ENCODE results near the gene GGT6. TPM values are rescaled to one million over a fixed set of nuclear protein-coding genes. Genes with fewer than 3 reads are reported as not detected.

Gene GGT6, protein sequence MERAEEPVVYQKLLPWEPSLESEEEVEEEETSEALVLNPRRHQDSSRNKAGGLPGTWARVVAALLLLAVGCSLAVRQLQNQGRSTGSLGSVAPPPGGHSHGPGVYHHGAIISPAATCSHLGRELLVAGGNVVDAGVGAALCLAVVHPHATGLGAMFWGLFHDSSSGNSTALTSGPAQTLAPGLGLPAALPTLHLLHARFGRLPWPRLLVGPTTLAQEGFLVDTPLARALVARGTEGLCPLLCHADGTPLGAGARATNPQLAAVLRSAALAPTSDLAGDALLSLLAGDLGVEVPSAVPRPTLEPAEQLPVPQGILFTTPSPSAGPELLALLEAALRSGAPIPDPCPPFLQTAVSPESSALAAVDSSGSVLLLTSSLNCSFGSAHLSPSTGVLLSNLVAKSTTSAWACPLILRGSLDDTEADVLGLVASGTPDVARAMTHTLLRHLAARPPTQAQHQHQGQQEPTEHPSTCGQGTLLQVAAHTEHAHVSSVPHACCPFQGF
- 6.6 and 24.1 TPM in 2 replicates for total RNA-seq

DNA sequence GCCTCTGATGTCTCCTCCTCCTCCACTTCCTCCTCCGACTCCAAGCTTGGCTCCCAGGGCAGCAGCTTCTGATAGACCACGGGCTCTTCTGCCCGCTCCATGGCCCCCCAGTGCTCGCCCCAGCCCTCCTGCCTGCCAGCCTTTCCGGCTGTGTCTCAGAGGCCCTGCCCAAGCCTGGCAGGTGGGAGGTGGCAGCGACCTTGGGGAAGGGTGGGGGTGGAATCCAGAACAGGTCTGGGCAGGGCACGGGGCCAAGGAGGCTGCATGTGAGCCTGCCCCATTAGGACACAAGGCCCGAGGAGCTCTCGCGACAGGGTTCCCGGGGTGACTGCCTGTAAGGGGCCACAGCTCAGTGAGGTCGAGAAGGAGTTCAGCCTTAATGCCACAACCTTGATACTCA, at the start of gene GGT6:
GGT6 (minus strand) TSS at position 157 of the 400 bp plus-strand sequence; CDS start at position 101, 56 bp downstream.
- DNase-seq (ENCODE audit: low read depth) (peak; percentile 45), FAIRE-seq (peak; percentile 75)
- TF ChIP-seq, protein P1, sequence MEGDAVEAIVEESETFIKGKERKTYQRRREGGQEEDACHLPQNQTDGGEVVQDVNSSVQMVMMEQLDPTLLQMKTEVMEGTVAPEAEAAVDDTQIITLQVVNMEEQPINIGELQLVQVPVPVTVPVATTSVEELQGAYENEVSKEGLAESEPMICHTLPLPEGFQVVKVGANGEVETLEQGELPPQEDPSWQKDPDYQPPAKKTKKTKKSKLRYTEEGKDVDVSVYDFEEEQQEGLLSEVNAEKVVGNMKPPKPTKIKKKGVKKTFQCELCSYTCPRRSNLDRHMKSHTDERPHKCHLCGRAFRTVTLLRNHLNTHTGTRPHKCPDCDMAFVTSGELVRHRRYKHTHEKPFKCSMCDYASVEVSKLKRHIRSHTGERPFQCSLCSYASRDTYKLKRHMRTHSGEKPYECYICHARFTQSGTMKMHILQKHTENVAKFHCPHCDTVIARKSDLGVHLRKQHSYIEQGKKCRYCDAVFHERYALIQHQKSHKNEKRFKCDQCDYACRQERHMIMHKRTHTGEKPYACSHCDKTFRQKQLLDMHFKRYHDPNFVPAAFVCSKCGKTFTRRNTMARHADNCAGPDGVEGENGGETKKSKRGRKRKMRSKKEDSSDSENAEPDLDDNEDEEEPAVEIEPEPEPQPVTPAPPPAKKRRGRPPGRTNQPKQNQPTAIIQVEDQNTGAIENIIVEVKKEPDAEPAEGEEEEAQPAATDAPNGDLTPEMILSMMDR (IDR thresholded peaks at IDR 0.05; ENCODE audit: insufficient read depth, low read length, severe bottlenecking) = no peak
- H3K36me3 ChIP-seq (ENCODE audit: control insufficient read depth, insufficient read depth, low read length) = peaks cover 3% of the 10 kb centered on the region
- no peaks in the 10 kb centered on the region for H3K27me3 ChIP-seq (ENCODE audit: control insufficient read depth, insufficient read depth, low read length)
- H3K4me3 ChIP-seq (ENCODE audit: low read depth, low read length) = peak within 1 kb of the TSS; percentile 31

DNA sequence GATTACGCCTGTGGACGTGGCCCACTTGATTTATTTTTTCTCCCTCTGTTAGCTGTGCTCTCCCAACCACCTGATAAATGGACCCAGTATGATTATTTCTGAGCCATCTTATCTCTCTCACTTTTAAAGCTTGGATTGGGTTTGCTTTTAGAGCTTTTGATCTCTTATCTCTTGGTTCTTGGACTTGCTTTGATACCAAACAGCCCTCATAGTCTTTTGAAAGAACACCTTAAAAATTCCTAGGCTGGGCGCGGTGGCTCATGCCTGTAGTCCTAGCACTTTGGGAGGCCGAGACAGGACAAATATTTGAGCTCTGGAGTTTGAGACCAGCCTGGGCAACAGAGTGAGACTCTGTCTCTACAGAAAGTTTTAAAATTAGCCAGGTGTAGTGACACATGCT, 49.8 kb upstream of the GGT6 start:
- peaks cover 7% of the 10 kb centered on the region for H3K27me3 ChIP-seq (ENCODE audit: control insufficient read depth, insufficient read depth, low read length)
- TF ChIP-seq, protein P1 (IDR thresholded peaks at IDR 0.05; ENCODE audit: insufficient read depth, low read length, severe bottlenecking) = no peak
- no peak for DNase-seq (ENCODE audit: low read depth)
- H3K36me3 ChIP-seq (ENCODE audit: control insufficient read depth, insufficient read depth, low read length) = no peaks in the 10 kb centered on the region
- FAIRE-seq = no peak
- no peak overlapping the region for H3K4me3 ChIP-seq (ENCODE audit: low read depth, low read length)

DNA sequence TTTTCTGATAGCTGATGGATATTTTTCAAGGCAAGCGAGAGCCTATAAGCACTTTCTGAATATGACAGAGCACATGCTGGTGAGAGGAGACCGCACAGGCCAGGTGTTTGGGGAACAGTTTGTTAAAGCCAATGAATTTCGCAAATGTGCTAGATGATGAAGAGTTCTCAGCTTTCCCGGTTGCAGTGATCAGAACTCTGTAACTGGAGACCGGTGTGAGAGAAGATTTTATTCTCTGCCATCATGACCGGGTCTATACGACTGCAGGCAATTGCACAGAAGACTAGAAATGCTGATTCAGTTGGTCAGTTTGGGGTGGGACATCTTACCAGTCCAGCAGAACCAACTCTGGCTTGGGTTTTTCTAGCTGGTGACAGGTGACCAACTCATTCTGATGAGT, 49.4 kb upstream of the GGT6 start:
- H3K36me3 ChIP-seq (ENCODE audit: control insufficient read depth, insufficient read depth, low read length) = no peaks in the 10 kb centered on the region
- TF ChIP-seq, protein P1 (IDR thresholded peaks at IDR 0.05; ENCODE audit: insufficient read depth, low read length, severe bottlenecking) = no peak
- DNase-seq (ENCODE audit: low read depth) (no peak), FAIRE-seq (no peak)
- H3K4me3 ChIP-seq (ENCODE audit: low read depth, low read length) = no peak overlapping the region
- peaks cover 7% of the 10 kb centered on the region for H3K27me3 ChIP-seq (ENCODE audit: control insufficient read depth, insufficient read depth, low read length)

DNA sequence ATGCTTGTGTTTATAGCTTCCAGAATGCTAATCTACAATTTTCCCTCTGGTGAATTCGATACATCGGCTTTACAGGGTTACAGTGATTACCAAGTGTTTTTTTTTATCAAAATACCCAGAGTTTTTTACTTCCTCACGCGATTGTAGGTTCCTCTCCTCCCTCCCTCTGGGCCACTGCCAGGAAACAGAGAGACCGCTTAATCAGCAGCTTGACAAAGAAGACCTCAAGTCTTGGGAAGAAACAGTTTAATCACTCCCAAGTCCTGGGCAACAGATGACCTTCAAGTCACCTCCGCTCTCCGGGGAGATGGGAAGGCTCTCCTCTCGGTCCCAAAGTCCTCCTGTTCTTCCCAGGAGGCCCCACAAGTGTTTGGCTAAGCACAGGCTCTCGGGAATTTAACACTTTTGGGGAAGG, 47.4 kb upstream of the GGT6 start:
- Histone ChIP-seq H3K4me3 (ENCODE audit: low read depth, low read length) (no peak overlapping the region), H3K27me3 (ENCODE audit: control insufficient read depth, insufficient read depth, low read length) (peaks cover 7% of the 10 kb centered on the region), H3K36me3 (ENCODE audit: control insufficient read depth, insufficient read depth, low read length) (no peaks in the 10 kb centered on the region)
- FAIRE-seq = no peak
- TF ChIP-seq, protein P1 (IDR thresholded peaks at IDR 0.05; ENCODE audit: insufficient read depth, low read length, severe bottlenecking) = no peak
- no peak for DNase-seq (ENCODE audit: low read depth)

DNA sequence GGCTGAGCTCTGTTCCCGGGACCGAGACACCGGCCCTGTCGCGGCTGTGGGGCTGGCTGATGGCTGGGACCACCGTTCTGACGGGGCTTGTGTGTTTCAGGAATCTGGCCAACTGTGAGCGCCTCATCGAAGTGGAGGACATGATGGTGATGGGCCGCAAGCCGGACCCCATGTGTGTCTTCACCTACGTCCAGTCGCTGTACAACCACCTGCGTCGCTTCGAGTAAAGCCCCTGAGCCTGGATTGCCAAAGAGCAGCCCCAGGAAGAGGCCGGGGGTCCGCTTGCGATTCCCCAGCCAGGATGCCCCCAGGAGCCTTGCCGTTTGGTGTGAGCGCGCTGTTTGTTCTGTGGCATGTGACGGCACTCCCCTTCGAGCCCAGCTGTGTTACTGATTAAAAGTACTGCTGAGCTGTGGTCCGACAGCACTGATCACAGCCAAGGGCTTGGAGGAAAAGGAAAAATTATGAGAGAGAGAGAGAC, 46.9 kb upstream of the GGT6 start:
- DNase-seq (ENCODE audit: low read depth) (no peak), FAIRE-seq (no peak)
- peaks cover 7% of the 10 kb centered on the region for H3K27me3 ChIP-seq (ENCODE audit: control insufficient read depth, insufficient read depth, low read length)
- no peaks in the 10 kb centered on the region for H3K36me3 ChIP-seq (ENCODE audit: control insufficient read depth, insufficient read depth, low read length)
- no peak overlapping the region for H3K4me3 ChIP-seq (ENCODE audit: low read depth, low read length)
- TF ChIP-seq, protein P1 (IDR thresholded peaks at IDR 0.05; ENCODE audit: insufficient read depth, low read length, severe bottlenecking) = no peak
